Fibroblast of mammary gland (primary cell): ENCODE results near the gene MITF.
"Not testable (repeated sequence)": the region's sequence is repeated elsewhere in the genome, so short reads cannot be mapped to it uniquely, and the experiment has no call there.

Experiments
- DNase-seq: peaks from one replicate; pipeline ENCODE4 v3.0.0-alpha.2; 2010; ENCODE audit warnings: low read depth
- H3K4me3 ChIP-seq: 2 replicates; pipeline ENCODE4 v1.5.1; 2011; ENCODE audit warnings: low read depth, mild to moderate bottlenecking, low read length, moderate library complexity; ENCODE audit not compliant: control insufficient read depth
- CTCF ChIP-seq: conservative IDR thresholded peaks from 2 replicates; pipeline ENCODE4 v1.5.1; 2011; ENCODE audit warnings: low read depth, low read length, inconsistent platforms; ENCODE audit not compliant: control insufficient read depth, insufficient read depth

The MITF gene

GRCh38 chr3:69791919-69792399 lies 52.7 kb downstream of the MITF start:
- peak; percentile 72 for TF ChIP-seq CTCF
- no peak overlapping the region for H3K4me3 ChIP-seq
- DNase-seq = peak; percentile 77

- DNase-seq = not testable (repeated sequence)
Measured at GRCh38 chr3:69796126-69796525, 56.9 kb downstream of the MITF start.

GRCh38 chr3:69803681-69804270 lies 64.5 kb downstream of the MITF start:
- H3K4me3 ChIP-seq = no peak overlapping the region
- TF ChIP-seq CTCF = no peak
- DNase-seq = no peak

More at GRCh38 chr3:69796126-69796525, 56.9 kb downstream of the MITF start:
- H3K4me3 ChIP-seq = not testable (repeated sequence)

GRCh38 chr3:69805491-69805890 lies 66.2 kb downstream of the MITF start:
- DNase-seq = no peak
- TF ChIP-seq CTCF = no peak
- no peak overlapping the region for H3K4me3 ChIP-seq

GRCh38 chr3:69806735-69807438 lies 67.6 kb downstream of the MITF start:
- no peak for TF ChIP-seq CTCF
- no peak overlapping the region for H3K4me3 ChIP-seq
- DNase-seq = peak; percentile 69

GRCh38 chr3:69807674-69808073 lies 68.4 kb downstream of the MITF start:
- DNase-seq = no peak
- H3K4me3 ChIP-seq = no peak overlapping the region
- no peak for TF ChIP-seq CTCF

GRCh38 chr3:69809076-69809835 lies 70.0 kb downstream of the MITF start:
- no peak for TF ChIP-seq CTCF
- peak; percentile 27 for DNase-seq

More at GRCh38 chr3:69809076-69809835, 70.0 kb downstream of the MITF start:
- no peak overlapping the region for H3K4me3 ChIP-seq
